Activated CD4-positive, alpha-beta T cell treated with anti-CD3 and anti-CD28 coated beads, Interleukin-2, amount 10 ng/mL, durations not matched to agents 24 days and 14 days (primary cell): ENCODE measurements around the gene AQP1. TPM values are rescaled to one million over a fixed set of nuclear protein-coding genes. Genes with fewer than 3 reads are reported as not detected.

Experiments used
- DNase-seq: peaks from one replicate; pipeline ENCODE4 v3.0.0; 2022
- H3K27ac Mint-ChIP-seq: one replicate; pipeline ENCODE4 v1.8.0; 2022; ENCODE audit warnings: mild to moderate bottlenecking, mixed read lengths
- H3K27me3 Mint-ChIP-seq: one replicate; pipeline ENCODE4 v1.8.0; 2022; ENCODE audit warnings: mixed read lengths
- H3K36me3 Mint-ChIP-seq: one replicate; pipeline ENCODE4 v1.8.0; 2022; ENCODE audit warnings: low read depth, mild to moderate bottlenecking, mixed read lengths
- H3K4me1 Mint-ChIP-seq: one replicate; pipeline ENCODE4 v1.8.0; 2021; ENCODE audit warnings: mixed read lengths
- H3K4me3 Mint-ChIP-seq: one replicate; pipeline ENCODE4 v1.8.0; 2022; ENCODE audit warnings: mild to moderate bottlenecking, moderate library complexity, mixed read lengths
- H3K9me3 Mint-ChIP-seq: one replicate; pipeline ENCODE4 v1.8.0; 2021; ENCODE audit warnings: mixed read lengths
- intact Hi-C: fragments of 100-400 bp; cut with micrococcal nuclease; formaldehyde crosslinking; loops from one replicate; pipeline ENCODE4 v1.15.1; 2023
- total RNA-seq: library from RNA; stranded (reverse); gene quantifications from 2 replicates; pipeline ENCODE4 v1.2.3, GENCODE V29; 2022

AQP1 gene
- total RNA-seq, 1 donor from 2014 or later: not detected

GRCh38 chr7:30923774-30924413 lies 12.2 kb downstream of the AQP1 start:
- H3K4me1 Mint-ChIP-seq: no peaks in the 10 kb centered on the region
- DNase-seq: no peak
- H3K27me3 Mint-ChIP-seq: no peaks in the 10 kb centered on the region
- H3K9me3 Mint-ChIP-seq: no peaks in the 10 kb centered on the region
- no peak overlapping the region for H3K4me3 Mint-ChIP-seq
- no peaks in the 10 kb centered on the region for H3K36me3 Mint-ChIP-seq
- intact Hi-C loops: no loop called here
- H3K27ac Mint-ChIP-seq: no peak overlapping the region

GRCh38 chr7:30924624-30925023 lies 13.0 kb downstream of the AQP1 start:
- no peak overlapping the region for H3K4me3 Mint-ChIP-seq
- no peak overlapping the region for H3K27ac Mint-ChIP-seq
- no peak for DNase-seq
- no peaks in the 10 kb centered on the region for H3K9me3 Mint-ChIP-seq
- no peaks in the 10 kb centered on the region for H3K36me3 Mint-ChIP-seq
- no peaks in the 10 kb centered on the region for H3K4me1 Mint-ChIP-seq
- no peaks in the 10 kb centered on the region for H3K27me3 Mint-ChIP-seq
- intact Hi-C loops: no loop called here

- Mint-ChIP-seq H3K27me3 (no peaks in the 10 kb centered on the region), H3K27ac (no peak overlapping the region), H3K36me3 (no peaks in the 10 kb centered on the region), H3K4me3 (no peak overlapping the region), H3K4me1 (no peaks in the 10 kb centered on the region), H3K9me3 (no peaks in the 10 kb centered on the region)
- intact Hi-C loops: no loop called here
- DNase-seq: no peak
These were observed 13.5 kb downstream of the AQP1 start for GRCh38 chr7:30925117-30925516.

- DNase-seq: no peak
- H3K27ac Mint-ChIP-seq: no peak overlapping the region
- intact Hi-C loops: no loop called here
- no peaks in the 10 kb centered on the region for H3K36me3 Mint-ChIP-seq
- no peaks in the 10 kb centered on the region for H3K27me3 Mint-ChIP-seq
- no peak overlapping the region for H3K4me3 Mint-ChIP-seq
- H3K9me3 Mint-ChIP-seq: no peaks in the 10 kb centered on the region
- no peaks in the 10 kb centered on the region for H3K4me1 Mint-ChIP-seq
These were observed 14.3 kb downstream of the AQP1 start for GRCh38 chr7:30925913-30926312.

- no peak for DNase-seq
- no peaks in the 10 kb centered on the region for H3K36me3 Mint-ChIP-seq
- no peak overlapping the region for H3K27ac Mint-ChIP-seq
- no peaks in the 10 kb centered on the region for H3K4me1 Mint-ChIP-seq
- no peak overlapping the region for H3K4me3 Mint-ChIP-seq
- no peaks in the 10 kb centered on the region for H3K27me3 Mint-ChIP-seq
- intact Hi-C loops: no loop called here
- H3K9me3 Mint-ChIP-seq: no peaks in the 10 kb centered on the region
These were observed 14.7 kb downstream of the AQP1 start for GRCh38 chr7:30926313-30926712.

- no peak overlapping the region for H3K27ac Mint-ChIP-seq
- H3K4me1 Mint-ChIP-seq: no peaks in the 10 kb centered on the region
- no peak for DNase-seq
- no peaks in the 10 kb centered on the region for H3K9me3 Mint-ChIP-seq
- no peaks in the 10 kb centered on the region for H3K36me3 Mint-ChIP-seq
- no peaks in the 10 kb centered on the region for H3K27me3 Mint-ChIP-seq
- intact Hi-C loops: no loop called here
- no peak overlapping the region for H3K4me3 Mint-ChIP-seq
These were observed 15.4 kb downstream of the AQP1 start for GRCh38 chr7:30927040-30927439.

- H3K27ac Mint-ChIP-seq: no peak overlapping the region
- H3K9me3 Mint-ChIP-seq: no peaks in the 10 kb centered on the region
- no peaks in the 10 kb centered on the region for H3K36me3 Mint-ChIP-seq
- DNase-seq: no peak
- H3K27me3 Mint-ChIP-seq: no peaks in the 10 kb centered on the region
- no peaks in the 10 kb centered on the region for H3K4me1 Mint-ChIP-seq
- intact Hi-C loops: no loop called here
- H3K4me3 Mint-ChIP-seq: no peak overlapping the region
These were observed 15.9 kb downstream of the AQP1 start for GRCh38 chr7:30927559-30927958.

GRCh38 chr7:30928254-30928872 lies 16.7 kb downstream of the AQP1 start:
- Mint-ChIP-seq H3K27me3 (no peaks in the 10 kb centered on the region), H3K4me3 (no peak overlapping the region), H3K9me3 (no peaks in the 10 kb centered on the region), H3K27ac (no peak overlapping the region), H3K36me3 (no peaks in the 10 kb centered on the region), H3K4me1 (no peaks in the 10 kb centered on the region)
- intact Hi-C loops: no loop called here
- no peak for DNase-seq

- no peaks in the 10 kb centered on the region for H3K9me3 Mint-ChIP-seq
- H3K27ac Mint-ChIP-seq: no peak overlapping the region
- intact Hi-C loops: no loop called here
- H3K27me3 Mint-ChIP-seq: no peaks in the 10 kb centered on the region
- no peak for DNase-seq
- H3K4me1 Mint-ChIP-seq: no peaks in the 10 kb centered on the region
- H3K36me3 Mint-ChIP-seq: no peaks in the 10 kb centered on the region
- H3K4me3 Mint-ChIP-seq: no peak overlapping the region
These were observed 18.0 kb downstream of the AQP1 start for GRCh38 chr7:30929686-30930085.

GRCh38 chr7:30930621-30931020 lies 19.0 kb downstream of the AQP1 start:
- no peak for DNase-seq
- no peak overlapping the region for H3K27ac Mint-ChIP-seq
- H3K9me3 Mint-ChIP-seq: no peaks in the 10 kb centered on the region
- H3K4me3 Mint-ChIP-seq: no peak overlapping the region
- peaks cover 1% of the 10 kb centered on the region for H3K27me3 Mint-ChIP-seq
- intact Hi-C loops: no loop called here
- no peaks in the 10 kb centered on the region for H3K4me1 Mint-ChIP-seq
- no peaks in the 10 kb centered on the region for H3K36me3 Mint-ChIP-seq

- Mint-ChIP-seq H3K4me3 (no peak overlapping the region), H3K27ac (no peak overlapping the region)
- intact Hi-C loops: no loop called here
These were observed 19.7 kb downstream of the AQP1 start for GRCh38 chr7:30931161-30931928.

GRCh38 chr7:30931929-30932540 lies 20.4 kb downstream of the AQP1 start:
- Mint-ChIP-seq H3K4me1 (no peaks in the 10 kb centered on the region), H3K27me3 (peaks cover 4% of the 10 kb centered on the region), H3K36me3 (no peaks in the 10 kb centered on the region), H3K4me3 (no peak overlapping the region), H3K27ac (no peak overlapping the region), H3K9me3 (no peaks in the 10 kb centered on the region)
- intact Hi-C loops: no loop called here
- peak; percentile 47 for DNase-seq

More at GRCh38 chr7:30931161-30931928, 19.7 kb downstream of the AQP1 start:
- H3K9me3 Mint-ChIP-seq: no peaks in the 10 kb centered on the region
- DNase-seq: no peak
- no peaks in the 10 kb centered on the region for H3K4me1 Mint-ChIP-seq
- H3K27me3 Mint-ChIP-seq: peaks cover 1% of the 10 kb centered on the region
- H3K36me3 Mint-ChIP-seq: no peaks in the 10 kb centered on the region

- DNase-seq: peak; percentile 33
- intact Hi-C loops: no loop called here
- H3K9me3 Mint-ChIP-seq: no peaks in the 10 kb centered on the region
- no peaks in the 10 kb centered on the region for H3K4me1 Mint-ChIP-seq
- H3K4me3 Mint-ChIP-seq: no peak overlapping the region
- no peak overlapping the region for H3K27ac Mint-ChIP-seq
- peaks cover 6% of the 10 kb centered on the region for H3K27me3 Mint-ChIP-seq
- H3K36me3 Mint-ChIP-seq: no peaks in the 10 kb centered on the region
These were observed 20.9 kb downstream of the AQP1 start for GRCh38 chr7:30932562-30932961.
